ENCODE measurements around the gene VRK1. TPM values are rescaled to one million over a fixed set of nuclear protein-coding genes. Genes with fewer than 3 reads are reported as not detected.
A peak's percentile ranks its signal among the peaks of the same experiment; 100 is the strongest.

VRK1 gene
- total and polyA plus RNA-seq, 2 of the 8 experiments (the other 6 are each of a cell fraction or from before 2014, with no cell fraction given), result 24.2 to 64.8 TPM

DNA sequence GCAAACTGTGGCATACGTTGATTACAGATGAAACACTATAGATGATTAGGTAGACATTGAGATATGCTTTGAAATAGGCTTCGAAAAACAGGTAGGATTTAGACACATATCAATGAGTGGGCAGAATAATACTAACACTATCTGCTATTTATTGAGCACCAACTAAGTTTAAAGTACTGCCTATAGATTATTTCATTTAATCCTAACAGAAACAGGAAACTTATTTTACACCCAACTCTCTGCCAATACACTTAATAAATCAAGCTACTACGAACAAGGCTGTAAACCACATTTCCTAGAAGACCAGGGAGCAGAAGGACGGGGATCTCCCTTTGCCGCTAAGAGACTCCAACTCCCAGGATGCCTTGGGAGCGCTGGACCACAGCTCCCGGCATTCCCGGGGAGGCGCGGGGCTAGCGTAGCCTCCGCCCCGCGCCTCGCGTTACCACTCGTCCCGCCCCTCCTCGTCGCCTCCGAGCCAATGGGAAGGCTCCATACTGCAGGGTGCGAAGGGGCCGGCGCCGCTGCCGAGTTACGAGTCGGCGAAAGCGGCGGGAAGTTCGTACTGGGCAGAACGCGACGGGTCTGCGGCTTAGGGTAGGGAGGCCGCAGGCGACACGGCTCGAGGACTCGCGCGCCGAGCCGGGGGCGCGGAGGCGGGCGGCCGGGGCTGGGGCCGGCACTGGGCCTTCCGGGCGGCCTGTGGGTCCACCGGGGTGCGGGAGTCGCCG, at the start of gene VRK1 (continued):
- TF ChIP-seq BRCA1 (IDR thresholded peaks at IDR 0.05; ENCODE audit: low read depth, low read length), result peak; percentile 63
- no peak for TF ChIP-seq CBX5 (IDR thresholded peaks at IDR 0.05; ENCODE audit: low read depth, low read length)
- 0 out of 2 replicates have a peak, but pooled peaks have one; percentile 7 for TF ChIP-seq BACH1 (IDR thresholded peaks at IDR 0.05; ENCODE audit: low read length)
- no peak for TF ChIP-seq FOSL1 (IDR thresholded peaks at IDR 0.05; ENCODE audit: insufficient read depth, low read depth, low read length)
- peak; percentile 15 for TF ChIP-seq ASH2L (IDR thresholded peaks at IDR 0.05; ENCODE audit: low read length)
- TF ChIP-seq USF2 (IDR thresholded peaks at IDR 0.05; ENCODE audit: low read length), result no peak
- TF ChIP-seq HDAC2 (IDR thresholded peaks at IDR 0.05; ENCODE audit: borderline replicate concordance in 1 of 2, low read depth in 2 of 2, low read length in 2 of 2), result no peak
- no peak for TF ChIP-seq SIRT6 (IDR thresholded peaks at IDR 0.05; ENCODE audit: low read length)
- peak; percentile 62 for TF ChIP-seq KDM4A (IDR thresholded peaks at IDR 0.05; ENCODE audit: low read depth, low read length, severe bottlenecking)
- TF ChIP-seq CREB1 (IDR thresholded peaks at IDR 0.05), result peak; percentile 79
- peak; percentile 85 for TF ChIP-seq SP1 (IDR thresholded peaks at IDR 0.05; ENCODE audit: low read depth, low read length)
- peak; percentile 85 to 92; a peak in 2 of 3 replicates for TF ChIP-seq POLR2A (IDR thresholded peaks at IDR 0.05; ENCODE audit: control extremely low read depth in 1 of 2, low read depth in 2 of 2, low read length in 2 of 2)
- no peak for TF ChIP-seq GABPA (IDR thresholded peaks at IDR 0.05; ENCODE audit: borderline replicate concordance, insufficient read depth, low read length)
- peak; percentile 87 for TF ChIP-seq PHF8 (conservative IDR thresholded peaks at IDR 0.05; ENCODE audit: low read depth, low read length)
- peak; percentile 81 for TF ChIP-seq TAF7 (optimal IDR thresholded peaks at IDR 0.05; ENCODE audit: borderline replicate concordance, low read depth, low read length)
- no peak for TF ChIP-seq MAFK (IDR thresholded peaks at IDR 0.05; ENCODE audit: low read depth, low read length)
- peak; percentile 92 for TF ChIP-seq SIX5 (IDR thresholded peaks at IDR 0.05; ENCODE audit: low read depth, low read length)
- TF ChIP-seq TAF1 (IDR thresholded peaks at IDR 0.05; ENCODE audit: low read depth, low read length), result peak; percentile 92
- peak; percentile 82; the same call in 1 of the 2 replicates for TF ChIP-seq TBP (IDR thresholded peaks at IDR 0.05; ENCODE audit: low read depth, low read length)
- TF ChIP-seq KDM5A (IDR thresholded peaks at IDR 0.05; ENCODE audit: low read length), result no peak
- no peak for TF ChIP-seq KDM1A (IDR thresholded peaks at IDR 0.05; ENCODE audit: borderline replicate concordance, low read length)

Data from H1 (cell line).